Measurements from ENCODE around the gene PNPLA3.

- no peak for TF ChIP-seq CTCF (IDR thresholded peaks at IDR 0.05)
- TF ChIP-seq POLR2A (IDR thresholded peaks at IDR 0.05): no peak
Measured at GRCh38 chr22:43881091-43882061, 42.2 kb upstream of the PNPLA3 start.
